ENCODE results near the gene RNF227.

RNF227 gene

DNA sequence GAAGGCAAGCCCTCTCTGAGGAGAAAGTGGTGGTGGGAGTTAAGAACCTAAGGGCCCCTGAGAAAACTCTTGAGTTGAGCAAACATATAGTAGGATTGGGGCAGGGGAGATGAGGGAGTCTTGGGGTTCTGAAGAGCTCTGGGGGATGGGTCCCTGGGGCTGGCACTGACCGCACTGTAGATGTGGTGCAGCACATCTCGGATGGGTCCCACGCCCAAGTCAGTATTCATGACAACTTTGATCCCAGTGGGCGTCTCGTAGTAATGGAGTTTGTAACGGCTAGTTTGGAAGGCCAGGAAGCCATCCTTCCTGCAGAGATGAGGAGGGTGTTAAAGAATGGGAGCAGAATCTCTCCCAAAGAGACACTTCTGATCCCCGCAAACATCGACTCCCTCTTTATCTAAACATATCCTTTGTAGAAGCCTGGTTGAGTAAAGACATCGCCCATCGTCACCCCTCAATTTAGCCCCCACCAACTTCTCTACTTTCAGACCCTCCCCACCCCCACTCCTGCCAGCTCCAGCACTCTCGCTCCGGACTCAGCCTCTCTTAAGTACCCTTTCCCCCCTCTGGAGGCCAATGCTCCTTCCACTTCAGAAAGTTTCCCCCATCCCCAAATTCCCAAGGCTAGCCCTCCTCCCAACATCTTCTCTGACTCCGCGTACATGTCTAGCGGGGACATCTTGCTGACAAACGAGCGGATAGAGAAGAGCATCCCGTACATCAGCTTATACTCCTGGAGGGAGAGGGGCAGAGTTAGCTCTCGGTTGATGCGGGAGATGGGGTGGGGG lies 14.9 kb upstream of the RNF227 start:
- Histone ChIP-seq H3K4me3 (ENCODE audit: low read length) (peak overlapping the region; percentile 96), H3K9me3 (ENCODE audit: control insufficient read depth, insufficient read depth, low read length) (no peaks in the 10 kb centered on the region), H3F3A (ENCODE audit: control insufficient read depth, insufficient read depth) (no peaks in the 10 kb centered on the region), H3K27ac (ENCODE audit: low read depth, low read length) (no peak overlapping the region), H3K36me3 (ENCODE audit: control insufficient read depth, low read length) (peaks cover 31% of the 10 kb centered on the region), H3K4me2 (ENCODE audit: low read length) (peak overlapping the region; percentile 70), H3K9me2 (replicated peaks; ENCODE audit: control insufficient read depth, low read length) (no peaks in the 10 kb centered on the region), H4K20me1 (ENCODE audit: control insufficient read depth, insufficient read depth, low read depth, low read length) (no peaks in the 10 kb centered on the region), H3K4me1 (ENCODE audit: control insufficient read depth, low read length) (peaks cover 27% of the 10 kb centered on the region), H3K79me2 (ENCODE audit: control insufficient read depth, low read length) (peaks cover 49% of the 10 kb centered on the region), H3K27me3 (ENCODE audit: control insufficient read depth, low read length) (no peaks in the 10 kb centered on the region)
- TF ChIP-seq, protein P1, sequence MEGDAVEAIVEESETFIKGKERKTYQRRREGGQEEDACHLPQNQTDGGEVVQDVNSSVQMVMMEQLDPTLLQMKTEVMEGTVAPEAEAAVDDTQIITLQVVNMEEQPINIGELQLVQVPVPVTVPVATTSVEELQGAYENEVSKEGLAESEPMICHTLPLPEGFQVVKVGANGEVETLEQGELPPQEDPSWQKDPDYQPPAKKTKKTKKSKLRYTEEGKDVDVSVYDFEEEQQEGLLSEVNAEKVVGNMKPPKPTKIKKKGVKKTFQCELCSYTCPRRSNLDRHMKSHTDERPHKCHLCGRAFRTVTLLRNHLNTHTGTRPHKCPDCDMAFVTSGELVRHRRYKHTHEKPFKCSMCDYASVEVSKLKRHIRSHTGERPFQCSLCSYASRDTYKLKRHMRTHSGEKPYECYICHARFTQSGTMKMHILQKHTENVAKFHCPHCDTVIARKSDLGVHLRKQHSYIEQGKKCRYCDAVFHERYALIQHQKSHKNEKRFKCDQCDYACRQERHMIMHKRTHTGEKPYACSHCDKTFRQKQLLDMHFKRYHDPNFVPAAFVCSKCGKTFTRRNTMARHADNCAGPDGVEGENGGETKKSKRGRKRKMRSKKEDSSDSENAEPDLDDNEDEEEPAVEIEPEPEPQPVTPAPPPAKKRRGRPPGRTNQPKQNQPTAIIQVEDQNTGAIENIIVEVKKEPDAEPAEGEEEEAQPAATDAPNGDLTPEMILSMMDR (IDR thresholded peaks at IDR 0.05; ENCODE audit: low read depth, low read length, poor library complexity, severe bottlenecking), result no peak
- TF ChIP-seq EZH2phosphoT487 (IDR thresholded peaks at IDR 0.05; ENCODE audit: borderline replicate concordance, low read length), result no peak

DNA sequence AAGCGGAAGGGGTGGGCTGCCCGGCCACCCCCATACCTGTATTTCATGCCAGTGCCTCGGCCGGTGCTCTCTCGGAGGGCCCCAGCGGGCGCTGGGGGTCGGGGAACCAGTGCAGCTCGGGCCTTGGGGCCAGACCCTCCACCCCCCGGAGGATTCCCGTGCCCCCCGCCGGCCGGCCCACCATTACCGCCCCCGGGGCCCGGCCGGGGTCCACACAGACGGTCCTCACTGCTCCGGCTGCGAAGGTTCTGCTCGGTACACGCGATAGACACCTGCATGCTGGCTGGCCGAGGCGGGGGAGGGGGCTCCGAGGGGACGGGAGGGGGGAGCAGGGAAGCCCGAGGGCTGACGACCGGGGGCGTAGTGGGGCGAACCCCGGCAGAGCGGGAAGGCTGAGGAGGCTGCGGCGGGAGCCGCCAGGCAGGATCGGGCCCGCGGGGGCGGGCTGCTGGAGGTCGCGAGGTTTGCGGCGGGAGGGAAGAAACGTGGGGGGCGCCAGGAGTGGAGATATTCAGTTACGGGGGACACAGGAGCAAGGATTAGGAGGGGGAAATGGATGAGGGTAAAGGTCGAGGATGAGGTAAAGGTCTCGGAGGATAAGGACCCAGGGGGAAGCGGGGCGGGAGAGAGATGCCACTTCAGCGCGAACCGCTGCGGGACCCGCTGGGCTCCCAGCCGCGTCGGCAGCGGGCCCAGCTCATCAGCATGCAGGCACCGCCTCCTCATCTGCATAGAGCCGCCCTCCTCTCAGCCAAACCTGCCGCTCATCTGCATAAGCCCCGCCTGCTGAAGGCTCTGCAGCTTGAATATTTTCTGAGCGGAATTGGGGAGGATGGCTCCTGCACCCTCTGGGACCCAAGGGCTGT lies 13.3 kb upstream of the RNF227 start, which contains the start of gene KCNAB3:
Gene KCNAB3 (minus strand): TSS at position 699 of the 866 bp plus-strand sequence. CDS start 421 bp downstream, at position 278.
- peak within 1 kb of the TSS; percentile 70 for H3K4me2 ChIP-seq (ENCODE audit: low read length)
- peaks cover 40% of the 10 kb centered on the region for H3K79me2 ChIP-seq (ENCODE audit: control insufficient read depth, low read length)
- H3K4me1 ChIP-seq (ENCODE audit: control insufficient read depth, low read length), result peaks cover 22% of the 10 kb centered on the region
- no peaks in the 10 kb centered on the region for H3K9me2 ChIP-seq (replicated peaks; ENCODE audit: control insufficient read depth, low read length)
- H3K9me3 ChIP-seq (ENCODE audit: control insufficient read depth, insufficient read depth, low read length), result no peaks in the 10 kb centered on the region
- no peaks in the 10 kb centered on the region for H3K27me3 ChIP-seq (ENCODE audit: control insufficient read depth, low read length)
- TF ChIP-seq, protein P1 (IDR thresholded peaks at IDR 0.05; ENCODE audit: low read depth, low read length, poor library complexity, severe bottlenecking), result no peak
- TF ChIP-seq EZH2phosphoT487 (IDR thresholded peaks at IDR 0.05; ENCODE audit: borderline replicate concordance, low read length), result no peak
- no peaks in the 10 kb centered on the region for H3F3A ChIP-seq (ENCODE audit: control insufficient read depth, insufficient read depth)
- H3K36me3 ChIP-seq (ENCODE audit: control insufficient read depth, low read length), result peaks cover 18% of the 10 kb centered on the region
- peak within 1 kb of the TSS; percentile 96 for H3K4me3 ChIP-seq (ENCODE audit: low read length)
- no peaks in the 10 kb centered on the region for H4K20me1 ChIP-seq (ENCODE audit: control insufficient read depth, insufficient read depth, low read depth, low read length)
- H3K27ac ChIP-seq (ENCODE audit: low read depth, low read length), result no peak within 1 kb of the TSS

DNA sequence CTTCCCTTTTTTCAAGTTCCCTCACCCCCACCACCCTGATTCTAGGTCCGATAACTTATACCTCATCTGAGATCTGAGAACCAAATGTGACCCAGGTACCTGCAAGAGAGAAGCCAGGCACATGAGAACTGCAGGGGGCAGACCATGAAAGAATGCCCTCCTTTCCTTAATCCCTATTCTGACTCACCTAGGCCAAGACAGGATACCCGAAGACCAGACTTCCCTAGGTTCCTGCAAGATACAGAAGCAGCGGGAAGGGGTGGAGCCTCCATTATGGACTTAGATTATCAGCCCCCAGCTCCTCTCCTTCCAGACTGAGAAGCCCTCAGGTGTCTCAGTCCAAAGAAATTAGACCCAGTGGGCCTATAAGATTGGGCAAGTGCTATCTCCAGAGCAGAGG lies 11.5 kb upstream of the RNF227 start:
- Histone ChIP-seq H3K36me3 (ENCODE audit: control insufficient read depth, low read length) (peaks cover 15% of the 10 kb centered on the region), H3K9me2 (replicated peaks; ENCODE audit: control insufficient read depth, low read length) (no peaks in the 10 kb centered on the region), H3K4me2 (ENCODE audit: low read length) (no peak overlapping the region), H3K4me3 (ENCODE audit: low read length) (no peak overlapping the region), H3K79me2 (ENCODE audit: control insufficient read depth, low read length) (peaks cover 22% of the 10 kb centered on the region), H4K20me1 (ENCODE audit: control insufficient read depth, insufficient read depth, low read depth, low read length) (no peaks in the 10 kb centered on the region), H3K4me1 (ENCODE audit: control insufficient read depth, low read length) (peaks cover 19% of the 10 kb centered on the region), H3K27me3 (ENCODE audit: control insufficient read depth, low read length) (no peaks in the 10 kb centered on the region), H3K27ac (ENCODE audit: low read depth, low read length) (no peak overlapping the region), H3F3A (ENCODE audit: control insufficient read depth, insufficient read depth) (no peaks in the 10 kb centered on the region), H3K9me3 (ENCODE audit: control insufficient read depth, insufficient read depth, low read length) (no peaks in the 10 kb centered on the region)
- no peak for TF ChIP-seq EZH2phosphoT487 (IDR thresholded peaks at IDR 0.05; ENCODE audit: borderline replicate concordance, low read length)
- TF ChIP-seq, protein P1 (IDR thresholded peaks at IDR 0.05; ENCODE audit: low read depth, low read length, poor library complexity, severe bottlenecking), result no peak
